ENCODE measurements around the gene HMOX2. TPM values are rescaled to one million over a fixed set of nuclear protein-coding genes. Genes with fewer than 3 reads are reported as not detected.

The HMOX2 gene
- total RNA-seq, 1 experiment from 2014 or later = 42.6 TPM

GRCh38 chr16:4455081-4455480, 21.1 kb upstream of the HMOX2 start:
- DNase-seq (ENCODE audit: low spot score) (no peak), ATAC-seq (no peak)
- no peaks in the 10 kb centered on the region; the same call in 1 of the 2 replicates for H3K4me1 Mint-ChIP-seq
- H3K27me3 Mint-ChIP-seq (ENCODE audit: low read depth) = no peaks in the 10 kb centered on the region
- H3K4me3 Mint-ChIP-seq = no peak overlapping the region
- H3K36me3 Mint-ChIP-seq = peaks cover 43% of the 10 kb centered on the region
- ChIA-PET POLR2A (no interaction called here), CTCF (interaction anchor here (2.1 kb wide), 1 partner anchor 52 kb away, joined by 7 read pairs; no protein-coding TSS in a partner anchor)
- TF ChIP-seq, protein P1, sequence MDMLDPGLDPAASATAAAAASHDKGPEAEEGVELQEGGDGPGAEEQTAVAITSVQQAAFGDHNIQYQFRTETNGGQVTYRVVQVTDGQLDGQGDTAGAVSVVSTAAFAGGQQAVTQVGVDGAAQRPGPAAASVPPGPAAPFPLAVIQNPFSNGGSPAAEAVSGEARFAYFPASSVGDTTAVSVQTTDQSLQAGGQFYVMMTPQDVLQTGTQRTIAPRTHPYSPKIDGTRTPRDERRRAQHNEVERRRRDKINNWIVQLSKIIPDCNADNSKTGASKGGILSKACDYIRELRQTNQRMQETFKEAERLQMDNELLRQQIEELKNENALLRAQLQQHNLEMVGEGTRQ (CRISPR knock-in tag; IDR thresholded peaks at IDR 0.05) = no peak
- TF ChIP-seq KAT7 (CRISPR knock-in tag; IDR thresholded peaks at IDR 0.05; ENCODE audit: borderline replicate concordance) (no peak), ZMAT4 (CRISPR knock-in tag; IDR thresholded peaks at IDR 0.05) (no peak), CBFB (CRISPR knock-in tag; IDR thresholded peaks at IDR 0.05; ENCODE audit: low read depth) (no peak), USF1 (CRISPR knock-in tag; IDR thresholded peaks at IDR 0.05) (no peak), GABPB1 (CRISPR knock-in tag; IDR thresholded peaks at IDR 0.05) (no peak), TCF7 (CRISPR knock-in tag; IDR thresholded peaks at IDR 0.05; ENCODE audit: low read depth) (no peak), ELF4 (CRISPR knock-in tag; IDR thresholded peaks at IDR 0.05; ENCODE audit: low read depth) (no peak), NFATC4 (CRISPR knock-in tag; IDR thresholded peaks at IDR 0.05) (no peak), RELA (CRISPR knock-in tag; IDR thresholded peaks at IDR 0.05; ENCODE audit: borderline replicate concordance) (no peak), OVOL2 (CRISPR knock-in tag; IDR thresholded peaks at IDR 0.05; ENCODE audit: borderline replicate concordance) (no peak), ATF3 (CRISPR knock-in tag; conservative IDR thresholded peaks at IDR 0.05) (no peak), ZNF416 (CRISPR knock-in tag; IDR thresholded peaks at IDR 0.05) (no peak), ZBTB43 (CRISPR knock-in tag; IDR thresholded peaks at IDR 0.05) (no peak), ZNF671 (CRISPR knock-in tag; IDR thresholded peaks at IDR 0.05) (no peak)
- TF ChIP-seq, protein P2, sequence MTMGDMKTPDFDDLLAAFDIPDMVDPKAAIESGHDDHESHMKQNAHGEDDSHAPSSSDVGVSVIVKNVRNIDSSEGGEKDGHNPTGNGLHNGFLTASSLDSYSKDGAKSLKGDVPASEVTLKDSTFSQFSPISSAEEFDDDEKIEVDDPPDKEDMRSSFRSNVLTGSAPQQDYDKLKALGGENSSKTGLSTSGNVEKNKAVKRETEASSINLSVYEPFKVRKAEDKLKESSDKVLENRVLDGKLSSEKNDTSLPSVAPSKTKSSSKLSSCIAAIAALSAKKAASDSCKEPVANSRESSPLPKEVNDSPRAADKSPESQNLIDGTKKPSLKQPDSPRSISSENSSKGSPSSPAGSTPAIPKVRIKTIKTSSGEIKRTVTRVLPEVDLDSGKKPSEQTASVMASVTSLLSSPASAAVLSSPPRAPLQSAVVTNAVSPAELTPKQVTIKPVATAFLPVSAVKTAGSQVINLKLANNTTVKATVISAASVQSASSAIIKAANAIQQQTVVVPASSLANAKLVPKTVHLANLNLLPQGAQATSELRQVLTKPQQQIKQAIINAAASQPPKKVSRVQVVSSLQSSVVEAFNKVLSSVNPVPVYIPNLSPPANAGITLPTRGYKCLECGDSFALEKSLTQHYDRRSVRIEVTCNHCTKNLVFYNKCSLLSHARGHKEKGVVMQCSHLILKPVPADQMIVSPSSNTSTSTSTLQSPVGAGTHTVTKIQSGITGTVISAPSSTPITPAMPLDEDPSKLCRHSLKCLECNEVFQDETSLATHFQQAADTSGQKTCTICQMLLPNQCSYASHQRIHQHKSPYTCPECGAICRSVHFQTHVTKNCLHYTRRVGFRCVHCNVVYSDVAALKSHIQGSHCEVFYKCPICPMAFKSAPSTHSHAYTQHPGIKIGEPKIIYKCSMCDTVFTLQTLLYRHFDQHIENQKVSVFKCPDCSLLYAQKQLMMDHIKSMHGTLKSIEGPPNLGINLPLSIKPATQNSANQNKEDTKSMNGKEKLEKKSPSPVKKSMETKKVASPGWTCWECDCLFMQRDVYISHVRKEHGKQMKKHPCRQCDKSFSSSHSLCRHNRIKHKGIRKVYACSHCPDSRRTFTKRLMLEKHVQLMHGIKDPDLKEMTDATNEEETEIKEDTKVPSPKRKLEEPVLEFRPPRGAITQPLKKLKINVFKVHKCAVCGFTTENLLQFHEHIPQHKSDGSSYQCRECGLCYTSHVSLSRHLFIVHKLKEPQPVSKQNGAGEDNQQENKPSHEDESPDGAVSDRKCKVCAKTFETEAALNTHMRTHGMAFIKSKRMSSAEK (CRISPR knock-in tag; IDR thresholded peaks at IDR 0.05; ENCODE audit: borderline replicate concordance) = no peak
- TF ChIP-seq, protein P3, sequence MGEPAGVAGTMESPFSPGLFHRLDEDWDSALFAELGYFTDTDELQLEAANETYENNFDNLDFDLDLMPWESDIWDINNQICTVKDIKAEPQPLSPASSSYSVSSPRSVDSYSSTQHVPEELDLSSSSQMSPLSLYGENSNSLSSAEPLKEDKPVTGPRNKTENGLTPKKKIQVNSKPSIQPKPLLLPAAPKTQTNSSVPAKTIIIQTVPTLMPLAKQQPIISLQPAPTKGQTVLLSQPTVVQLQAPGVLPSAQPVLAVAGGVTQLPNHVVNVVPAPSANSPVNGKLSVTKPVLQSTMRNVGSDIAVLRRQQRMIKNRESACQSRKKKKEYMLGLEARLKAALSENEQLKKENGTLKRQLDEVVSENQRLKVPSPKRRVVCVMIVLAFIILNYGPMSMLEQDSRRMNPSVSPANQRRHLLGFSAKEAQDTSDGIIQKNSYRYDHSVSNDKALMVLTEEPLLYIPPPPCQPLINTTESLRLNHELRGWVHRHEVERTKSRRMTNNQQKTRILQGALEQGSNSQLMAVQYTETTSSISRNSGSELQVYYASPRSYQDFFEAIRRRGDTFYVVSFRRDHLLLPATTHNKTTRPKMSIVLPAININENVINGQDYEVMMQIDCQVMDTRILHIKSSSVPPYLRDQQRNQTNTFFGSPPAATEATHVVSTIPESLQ (CRISPR knock-in tag; IDR thresholded peaks at IDR 0.05) = no peak
- H3K27ac Mint-ChIP-seq = 0 out of 2 replicates have a peak overlapping the region, but pooled peaks have one; percentile 19
- no peaks in the 10 kb centered on the region for H3K9me3 Mint-ChIP-seq

Data from WTC11 (cell line).